Psoas muscle (tissue), 8 donors: Measurements from ENCODE around the gene FAM135A. TPM values are rescaled to one million over a fixed set of nuclear protein-coding genes. Genes with fewer than 3 reads are reported as not detected.

Source experiments
- ATAC-seq, 4 donors: fragments of 200-7000 bp; cut with Tn5 transposase; one replicate each; pipeline ENCODE4 v1.9.1; 2020; ENCODE audit warnings: moderate library complexity in 3 of 4, mild to moderate bottlenecking in 2 of 4
- DNase-seq, 2 donors: peaks; one replicate each; pipeline ENCODE4 v3.0.0-alpha.2; 2020
- H3K27ac ChIP-seq: fragments of 200-600 bp; one replicate; pipeline ENCODE4 v1.8.0; 2022
- H3K27me3 ChIP-seq, 3 donors: fragments of 200-600 bp in 1 of 3; one replicate each; pipeline versions ENCODE4 v1.6.1 to v1.8.0; 2013 to 2022; ENCODE audit warnings: low read length in 2 of 3, mild to moderate bottlenecking in 2 of 3, moderate library complexity in 1 of 3; ENCODE audit not compliant: insufficient read depth in 3 of 3
- H3K36me3 ChIP-seq, 2 donors: fragments of 200-600 bp in 1 of 2; one replicate each; pipeline versions ENCODE4 v1.6.1 to v1.8.0; 2013 to 2022; ENCODE audit warnings: low read depth in 1 of 2, mild to moderate bottlenecking in 1 of 2, moderate library complexity in 1 of 2; ENCODE audit not compliant: insufficient read depth in 1 of 2
- H3K4me1 ChIP-seq: fragments of 200-600 bp; one replicate; pipeline ENCODE4 v1.8.0; 2022
- H3K4me3 ChIP-seq: fragments of 200-600 bp; one replicate; pipeline ENCODE4 v1.8.0; 2022; ENCODE audit warnings: mild to moderate bottlenecking
- H3K9me3 ChIP-seq: fragments of 200-600 bp; one replicate; pipeline ENCODE4 v1.8.0; 2022
- CTCF ChIP-seq: fragments of 200-600 bp; IDR thresholded peaks from one replicate; pipeline ENCODE4 v1.8.0; 2022; ENCODE audit warnings: antibody characterized with exemption
- WGBS, 3 donors: extraction: QIAGEN DNeasy Blood & Tissue Kit; methylation state at CpG; one replicate each; pipeline versions ENCODE4 v1.1.6 to v1.1.7; 2013; 5-methylcytosine and 5-hydroxymethylcytosine counted together
- intact Hi-C, 2 donors: fragments of 100-400 bp; cut with DNase I; formaldehyde crosslinking; loops; one replicate each; pipeline versions ENCODE4 v1.11.0 to v1.14.2; 2022
- polyA plus RNA-seq, 3 donors: library from polyadenylated mRNA; stranded (reverse); fragments of 200-250 nt; gene quantifications; one replicate each; pipeline ENCODE4 v1.2.3, GENCODE V29; 2013
- total RNA-seq, 4 donors: library from RNA; stranded (reverse); fragmentation: NEBNext Ultra II Directional in 2 of 4; extraction: Animal tissue kit (Norgen Biotek cat#: 25700) in 2 of 4; gene quantifications; one replicate each; pipeline versions ENCODE4 v1.2.1 to v1.2.4, GENCODE V29; 2021 to 2023
- donor health status: healthy with polysubstance abuse.
- donor health status: DM: no; HTN: no; CAD: no; lungs with moderate emphysema.
- donor health status: Bipolar disorder and iron deficiency.
- donor health status: healthy.
- donor health status: DM: yes; HTN: yes; CAD: no.
- donor health status: DM: no; HTN: no; CAD: no.
- donor health status: DM: no; HTN: no; CAD: no.
- donor health status: DM: yes; HTN: yes; CAD: no.

FAM135A gene
- total and polyA plus RNA-seq, 7 donors: 2.3 to 9.1 (median 4.3) TPM

GRCh38 chr6:70377372-70377771 is 35.9 kb upstream of the FAM135A start:
- Histone ChIP-seq H3K27me3 (peaks cover 0 to 4% (median 0%) of the 10 kb centered on the region in 3 donors), H3K27ac (no peak overlapping the region), H3K9me3 (no peaks in the 10 kb centered on the region), H3K4me3 (no peak overlapping the region), H3K4me1 (no peaks in the 10 kb centered on the region), H3K36me3 (no peaks in the 10 kb centered on the region)
- intact Hi-C loops: loop anchor here in 1 of 2 donors (10.0 kb wide), 1 partner anchor 637 kb away; no protein-coding TSS in a partner anchor
- no peak for DNase-seq
- 63 to 70% (median 66%) methylated on average over 2 to 3 of the region's 3 CpGs for WGBS, 3 donors
- no peak for ATAC-seq
- TF ChIP-seq CTCF: no peak

- H3K36me3 ChIP-seq: no peaks in the 10 kb centered on the region
- no peak overlapping the region for H3K27ac ChIP-seq
- no peaks in the 10 kb centered on the region for H3K9me3 ChIP-seq
- H3K4me3 ChIP-seq: no peak overlapping the region
- no peak for TF ChIP-seq CTCF
- ATAC-seq (no peak), DNase-seq (no peak)
- H3K4me1 ChIP-seq: no peaks in the 10 kb centered on the region
- WGBS, 3 donors: 80 to 90% (median 85%) methylated on average over 4 of the region's 4 CpGs
- no peaks in the 10 kb centered on the region for H3K27me3 ChIP-seq
- intact Hi-C loops: loop anchor here in 1 of 2 donors (10.0 kb wide), 1 partner anchor 635 kb away; no protein-coding TSS in a partner anchor
Observed at GRCh38 chr6:70379473-70380013, 33.8 kb upstream of the FAM135A start.

- 80 to 93% (median 86%) methylated on average over 5 of the region's 5 CpGs for WGBS, 3 donors
- intact Hi-C loops: no loop called here
Observed at GRCh38 chr6:70380252-70380651, 33.1 kb upstream of the FAM135A start.

GRCh38 chr6:70380771-70381416 is 32.4 kb upstream of the FAM135A start:
- WGBS, 3 donors: 92 to 94% (median 94%) methylated on average over 11 of the region's 11 CpGs
- Histone ChIP-seq H3K36me3 (no peaks in the 10 kb centered on the region), H3K4me3 (no peak overlapping the region), H3K9me3 (no peaks in the 10 kb centered on the region), H3K27me3 (no peaks in the 10 kb centered on the region), H3K4me1 (no peaks in the 10 kb centered on the region), H3K27ac (no peak overlapping the region)
- DNase-seq (no peak), ATAC-seq (no peak)
- intact Hi-C loops: no loop called here
- TF ChIP-seq CTCF: no peak

More at GRCh38 chr6:70380252-70380651, 33.1 kb upstream of the FAM135A start:
- ATAC-seq: no peak
- TF ChIP-seq CTCF: no peak
- H3K27me3 ChIP-seq: no peaks in the 10 kb centered on the region
- H3K27ac ChIP-seq: no peak overlapping the region
- H3K4me1 ChIP-seq: no peaks in the 10 kb centered on the region
- H3K4me3 ChIP-seq: no peak overlapping the region
- no peak for DNase-seq
- H3K36me3 ChIP-seq: no peaks in the 10 kb centered on the region
- no peaks in the 10 kb centered on the region for H3K9me3 ChIP-seq
